ENCODE data around the gene NRAP. TPM values are rescaled to one million over a fixed set of nuclear protein-coding genes. Genes with fewer than 3 reads are reported as not detected.

NRAP gene
- total RNA-seq, 1 donor from 2014 or later: not detected

DNA sequence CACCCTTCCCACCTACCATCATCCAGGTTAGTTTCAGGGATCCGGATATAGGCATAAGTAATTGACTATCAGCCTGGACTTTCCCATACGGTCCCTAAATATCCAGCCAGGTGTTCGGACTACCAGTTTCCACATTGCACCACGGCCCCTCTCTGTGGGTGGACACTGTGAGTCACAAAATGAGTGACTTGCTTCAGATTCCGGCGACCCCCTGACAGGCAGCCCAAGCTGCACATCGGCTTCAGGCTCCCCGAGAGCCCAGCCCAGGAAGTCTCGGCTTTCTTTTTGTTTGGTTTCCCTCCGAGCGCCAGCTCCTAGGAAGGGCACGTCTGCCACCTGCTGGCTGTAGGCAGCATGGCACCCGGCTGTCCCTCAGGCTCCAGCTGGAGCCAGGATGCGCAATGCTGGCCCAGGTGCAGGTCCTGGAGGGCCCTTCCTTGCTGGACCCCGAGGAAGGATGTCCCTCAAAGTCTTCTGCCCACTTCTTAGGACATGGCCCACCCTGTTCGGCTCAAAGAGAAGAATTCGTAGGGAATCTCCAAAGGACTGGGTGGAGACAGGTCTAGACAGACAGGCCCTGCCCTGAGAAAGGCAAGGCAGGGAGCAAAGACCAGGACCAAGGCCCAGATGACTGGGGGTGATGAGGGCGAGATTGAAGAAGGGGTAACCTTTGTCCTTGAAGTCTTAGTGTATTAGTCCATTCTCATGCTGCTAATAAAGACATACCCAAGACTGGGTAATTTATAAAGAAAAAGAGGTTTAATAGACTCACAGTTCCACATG lies 100.3 kb downstream of the NRAP start:
- Mint-ChIP-seq H3K27me3 (no peaks in the 10 kb centered on the region), H3K4me1 (ENCODE audit: low read depth) (peaks cover 20% of the 10 kb centered on the region), H3K27ac (peak overlapping the region; percentile 86), H3K9me3 (ENCODE audit: low read depth) (no peaks in the 10 kb centered on the region), H3K4me3 (ENCODE audit: low read depth) (peak overlapping the region; percentile 62), H3K36me3 (ENCODE audit: insufficient read depth) (peaks cover 4% of the 10 kb centered on the region)
- DNase-seq (ENCODE audit: low spot score, unreplicated experiment): peak; percentile 75
- TF ChIP-seq, protein P1, sequence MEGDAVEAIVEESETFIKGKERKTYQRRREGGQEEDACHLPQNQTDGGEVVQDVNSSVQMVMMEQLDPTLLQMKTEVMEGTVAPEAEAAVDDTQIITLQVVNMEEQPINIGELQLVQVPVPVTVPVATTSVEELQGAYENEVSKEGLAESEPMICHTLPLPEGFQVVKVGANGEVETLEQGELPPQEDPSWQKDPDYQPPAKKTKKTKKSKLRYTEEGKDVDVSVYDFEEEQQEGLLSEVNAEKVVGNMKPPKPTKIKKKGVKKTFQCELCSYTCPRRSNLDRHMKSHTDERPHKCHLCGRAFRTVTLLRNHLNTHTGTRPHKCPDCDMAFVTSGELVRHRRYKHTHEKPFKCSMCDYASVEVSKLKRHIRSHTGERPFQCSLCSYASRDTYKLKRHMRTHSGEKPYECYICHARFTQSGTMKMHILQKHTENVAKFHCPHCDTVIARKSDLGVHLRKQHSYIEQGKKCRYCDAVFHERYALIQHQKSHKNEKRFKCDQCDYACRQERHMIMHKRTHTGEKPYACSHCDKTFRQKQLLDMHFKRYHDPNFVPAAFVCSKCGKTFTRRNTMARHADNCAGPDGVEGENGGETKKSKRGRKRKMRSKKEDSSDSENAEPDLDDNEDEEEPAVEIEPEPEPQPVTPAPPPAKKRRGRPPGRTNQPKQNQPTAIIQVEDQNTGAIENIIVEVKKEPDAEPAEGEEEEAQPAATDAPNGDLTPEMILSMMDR (IDR thresholded peaks at IDR 0.05; ENCODE audit: unreplicated experiment): peak; percentile 97

DNA sequence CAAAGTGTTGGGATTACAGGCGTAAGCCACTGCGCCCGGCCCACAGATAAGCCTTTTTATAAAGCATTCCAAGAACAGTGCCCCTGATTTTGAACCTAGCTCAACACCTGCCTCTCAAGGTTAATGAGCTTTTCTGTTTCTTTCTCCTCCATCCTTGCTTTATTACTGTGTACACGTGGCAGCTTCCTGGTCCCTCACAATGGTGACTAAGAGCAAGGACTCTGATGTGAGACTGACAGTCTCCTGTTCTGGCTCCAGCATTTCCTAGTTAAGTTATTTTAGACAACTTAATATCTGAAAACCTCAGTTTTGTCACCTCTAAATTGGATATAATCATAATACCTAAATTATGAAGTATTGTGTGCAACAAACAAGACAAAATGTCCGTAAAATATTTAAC lies 101.1 kb downstream of the NRAP start:
- DNase-seq (ENCODE audit: low spot score, unreplicated experiment): no peak
- H3K9me3 Mint-ChIP-seq (ENCODE audit: low read depth): no peaks in the 10 kb centered on the region
- H3K27ac Mint-ChIP-seq: no peak overlapping the region
- TF ChIP-seq, protein P1 (IDR thresholded peaks at IDR 0.05; ENCODE audit: unreplicated experiment): no peak
- peaks cover 1% of the 10 kb centered on the region for H3K36me3 Mint-ChIP-seq (ENCODE audit: insufficient read depth)
- peaks cover 28% of the 10 kb centered on the region for H3K4me1 Mint-ChIP-seq (ENCODE audit: low read depth)
- no peak overlapping the region for H3K4me3 Mint-ChIP-seq (ENCODE audit: low read depth)
- H3K27me3 Mint-ChIP-seq: no peaks in the 10 kb centered on the region

DNA sequence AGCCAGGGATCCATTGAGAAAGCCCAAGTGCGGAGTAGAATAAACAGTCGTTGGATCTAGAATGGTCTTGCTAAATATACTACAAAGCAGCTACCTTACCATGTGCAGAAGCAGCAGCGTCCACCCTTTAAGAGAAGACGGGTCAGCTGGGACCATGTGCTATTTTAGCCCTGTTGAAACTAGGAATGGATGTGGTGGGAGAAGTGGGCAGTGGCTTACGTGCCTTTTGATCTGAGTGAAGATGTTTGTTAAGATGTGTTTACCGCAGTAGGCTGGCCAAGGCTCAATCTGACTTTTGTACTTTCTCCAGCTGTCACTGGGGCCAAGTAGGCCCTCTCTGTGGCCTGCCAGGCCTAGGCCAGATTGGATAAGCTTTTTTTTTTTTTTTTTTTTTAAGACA lies 101.8 kb downstream of the NRAP start:
- H3K27me3 Mint-ChIP-seq: no peaks in the 10 kb centered on the region
- H3K4me1 Mint-ChIP-seq (ENCODE audit: low read depth): peaks cover 33% of the 10 kb centered on the region
- peak overlapping the region; percentile 7 for H3K27ac Mint-ChIP-seq

DNA sequence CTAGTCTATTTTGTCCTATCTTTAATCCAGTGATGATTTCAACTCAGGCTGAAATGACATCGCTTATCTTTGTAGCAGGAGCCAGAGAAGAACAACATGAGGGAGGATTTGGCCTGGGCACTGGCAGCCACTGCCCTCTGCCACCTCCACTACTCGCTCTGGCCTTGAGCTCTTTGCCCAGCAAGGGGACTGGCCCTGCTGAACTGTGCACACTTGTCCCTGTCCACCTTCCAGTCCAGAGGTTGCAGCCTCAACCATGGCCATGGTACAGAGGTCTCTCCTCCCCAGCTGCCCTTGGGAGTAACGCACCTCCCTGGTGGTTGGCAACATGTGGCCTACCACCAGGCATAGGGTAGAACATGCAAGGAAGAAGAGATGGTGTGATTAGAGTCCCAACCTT lies 102.6 kb downstream of the NRAP start:
- Mint-ChIP-seq H3K27ac (no peak overlapping the region), H3K9me3 (ENCODE audit: low read depth) (no peaks in the 10 kb centered on the region), H3K4me3 (ENCODE audit: low read depth) (no peak overlapping the region), H3K36me3 (ENCODE audit: insufficient read depth) (no peaks in the 10 kb centered on the region), H3K27me3 (no peaks in the 10 kb centered on the region), H3K4me1 (ENCODE audit: low read depth) (peaks cover 37% of the 10 kb centered on the region)
- DNase-seq (ENCODE audit: low spot score, unreplicated experiment): no peak
- TF ChIP-seq, protein P1 (IDR thresholded peaks at IDR 0.05; ENCODE audit: unreplicated experiment): no peak

More for the DNA sequence above, 101.8 kb downstream of the NRAP start:
- H3K4me3 Mint-ChIP-seq (ENCODE audit: low read depth): no peak overlapping the region
- H3K36me3 Mint-ChIP-seq (ENCODE audit: insufficient read depth): no peaks in the 10 kb centered on the region
- no peak for DNase-seq (ENCODE audit: low spot score, unreplicated experiment)
- no peaks in the 10 kb centered on the region for H3K9me3 Mint-ChIP-seq (ENCODE audit: low read depth)
- TF ChIP-seq, protein P1 (IDR thresholded peaks at IDR 0.05; ENCODE audit: unreplicated experiment): no peak

DNA sequence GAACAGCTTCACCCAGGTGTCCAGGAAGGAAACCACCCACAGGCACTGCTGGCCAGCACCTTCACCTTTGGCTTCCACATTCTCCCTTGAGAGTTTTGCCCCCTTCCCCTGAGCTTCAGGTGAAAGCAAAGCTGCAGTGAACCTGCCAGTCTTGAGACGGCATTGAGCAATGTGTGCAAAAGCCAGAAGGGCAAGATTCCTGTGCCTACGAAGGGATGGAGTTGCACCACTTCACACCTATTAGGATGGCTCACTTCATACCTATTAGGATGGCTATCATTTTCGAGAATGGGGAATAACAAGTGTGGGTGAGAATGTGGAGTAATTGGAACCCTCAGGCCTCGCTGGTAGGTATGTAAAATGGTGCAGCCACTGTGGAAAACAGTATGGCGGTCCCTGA lies 103.8 kb downstream of the NRAP start:
- Mint-ChIP-seq H3K4me3 (ENCODE audit: low read depth) (no peak overlapping the region), H3K27ac (no peak overlapping the region), H3K27me3 (no peaks in the 10 kb centered on the region), H3K4me1 (ENCODE audit: low read depth) (peaks cover 49% of the 10 kb centered on the region), H3K36me3 (ENCODE audit: insufficient read depth) (no peaks in the 10 kb centered on the region), H3K9me3 (ENCODE audit: low read depth) (no peaks in the 10 kb centered on the region)
- TF ChIP-seq, protein P1 (IDR thresholded peaks at IDR 0.05; ENCODE audit: unreplicated experiment): no peak
- no peak for DNase-seq (ENCODE audit: low spot score, unreplicated experiment)

Data from progenitor cell of endocrine pancreas (in vitro differentiated cells).